Astrocyte (in vitro differentiated cells and primary cell): ENCODE data around the gene SPTB. TPM values are rescaled to one million over a fixed set of nuclear protein-coding genes. Genes with fewer than 3 reads are reported as not detected.

Source experiments
- DNase-seq: peaks from one replicate; pipeline ENCODE4 v3.0.0-alpha.2; 2010; ENCODE audit warnings: low read depth
- FAIRE-seq: peaks from 2 replicates; lab custom pipeline; 2011; peaks lifted over from hg19 to GRCh38; lab: Jason Lieb, UNC
- H2AFZ ChIP-seq: 2 replicates; pipeline ENCODE4 v1.6.0; 2012; ENCODE audit warnings: low read depth, low read length, inconsistent platforms
- H3K27ac ChIP-seq: 2 replicates; pipeline ENCODE4 v1.5.1; 2011; ENCODE audit warnings: low read depth, low read length, inconsistent platforms
- H3K27me3 ChIP-seq: 2 replicates; pipeline ENCODE4 v1.6.0; 2011; ENCODE audit warnings: low read length, inconsistent platforms; ENCODE audit not compliant: insufficient read depth
- H3K36me3 ChIP-seq: 2 replicates; pipeline ENCODE4 v1.5.1; 2011; ENCODE audit warnings: low read length, inconsistent platforms; ENCODE audit not compliant: insufficient read depth
- H3K4me1 ChIP-seq: 2 replicates; pipeline ENCODE4 v1.5.1; 2011; ENCODE audit warnings: low read length, inconsistent platforms; ENCODE audit not compliant: insufficient read depth
- H3K4me2 ChIP-seq: 2 replicates; pipeline ENCODE4 v1.6.0; 2012; ENCODE audit warnings: low read length, inconsistent platforms
- H3K4me3 ChIP-seq: 2 replicates; pipeline ENCODE4 v1.5.1; 2011; ENCODE audit warnings: low read depth, mild to moderate bottlenecking, low read length, inconsistent platforms; ENCODE audit not compliant: insufficient read depth
- H3K79me2 ChIP-seq: 2 replicates; pipeline ENCODE4 v1.6.0; 2012; ENCODE audit warnings: mild to moderate bottlenecking, low read length, inconsistent platforms; ENCODE audit not compliant: insufficient read depth
- H3K9ac ChIP-seq: 2 replicates; pipeline ENCODE4 v1.6.0; 2012; ENCODE audit warnings: mild to moderate bottlenecking, low read length, inconsistent platforms
- H3K9me3 ChIP-seq: 2 replicates; pipeline ENCODE4 v1.5.1; 2012; ENCODE audit warnings: low read depth, mild to moderate bottlenecking, low read length, inconsistent platforms; ENCODE audit not compliant: insufficient read depth
- H4K20me1 ChIP-seq: 2 replicates; pipeline ENCODE4 v1.6.0; 2012; ENCODE audit warnings: low read length, inconsistent platforms; ENCODE audit not compliant: insufficient read depth
- H3K27ac Mint-ChIP-seq: one replicate; pipeline ENCODE4 v1.8.0; 2021; ENCODE audit warnings: mild to moderate bottlenecking, mixed read lengths; ENCODE audit not compliant: unreplicated experiment
- H3K27me3 Mint-ChIP-seq: one replicate; pipeline ENCODE4 v1.8.0; 2021; ENCODE audit warnings: low read depth, mixed read lengths; ENCODE audit not compliant: unreplicated experiment
- H3K36me3 Mint-ChIP-seq: one replicate; pipeline ENCODE4 v1.8.0; 2021; ENCODE audit warnings: low read depth, mixed read lengths; ENCODE audit not compliant: unreplicated experiment
- H3K4me1 Mint-ChIP-seq: one replicate; pipeline ENCODE4 v1.8.0; 2021; ENCODE audit warnings: low read depth, mixed read lengths; ENCODE audit not compliant: unreplicated experiment
- H3K4me3 Mint-ChIP-seq: one replicate; pipeline ENCODE4 v1.8.0; 2021; ENCODE audit warnings: mild to moderate bottlenecking, moderate library complexity, mixed read lengths; ENCODE audit not compliant: unreplicated experiment
- H3K9me3 Mint-ChIP-seq: one replicate; pipeline ENCODE4 v1.8.0; 2021; ENCODE audit warnings: mild to moderate bottlenecking, mixed read lengths; ENCODE audit not compliant: unreplicated experiment
- CTCF ChIP-seq: IDR thresholded peaks from 2 replicates; pipeline ENCODE4 v1.5.1; 2011; ENCODE audit warnings: low read depth, mild to moderate bottlenecking, inconsistent platforms, low read length, moderate library complexity; ENCODE audit not compliant: insufficient read depth
- EZH2 ChIP-seq: IDR thresholded peaks from 2 replicates; pipeline ENCODE4 v1.6.1; 2012; ENCODE audit warnings: mild to moderate bottlenecking, low read length, inconsistent platforms; ENCODE audit not compliant: insufficient read depth
- total RNA-seq: library from RNA; stranded (reverse); gene quantifications from 2 replicates; pipeline ENCODE4 v1.2.1, GENCODE V29; 2021

The SPTB gene
- total RNA-seq, 1 donor from 2014 or later, result 0.32 TPM

DNA sequence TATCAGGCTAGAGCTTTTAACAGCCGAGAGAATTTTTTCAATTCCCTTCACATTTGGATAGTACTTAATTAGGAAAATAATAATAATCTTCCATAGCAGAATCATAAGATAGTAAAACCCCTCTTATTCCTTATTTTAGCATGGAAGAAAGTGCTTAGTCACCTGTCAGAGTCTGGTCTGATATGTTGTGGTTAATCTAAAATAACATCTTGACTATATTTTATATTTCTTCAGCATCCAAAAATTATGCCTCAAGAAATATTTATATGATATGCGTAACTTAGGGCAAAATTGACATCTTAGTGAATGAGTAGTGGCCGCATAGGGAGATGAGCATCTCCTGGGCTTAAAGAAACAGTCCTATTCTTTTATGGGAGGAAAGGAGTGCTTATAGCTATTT is 47.3 kb upstream of the SPTB start:
- Histone ChIP-seq H3K4me3 (no peak overlapping the region), H3K27ac (no peak overlapping the region), H3K4me1 (no peaks in the 10 kb centered on the region), H4K20me1 (peaks cover 12% of the 10 kb centered on the region), H3K36me3 (peaks cover 32% of the 10 kb centered on the region), H3K4me2 (no peak overlapping the region), H3K9me3 (no peaks in the 10 kb centered on the region), H3K79me2 (peaks cover 6% of the 10 kb centered on the region), H3K27me3 (no peaks in the 10 kb centered on the region), H3K9ac (no peak overlapping the region), H2AFZ (no peak overlapping the region)
- peaks cover 8% of the 10 kb centered on the region for H3K4me1 Mint-ChIP-seq
- FAIRE-seq (no peak), DNase-seq (no peak)
- H3K27me3 Mint-ChIP-seq, result no peaks in the 10 kb centered on the region
- no peaks in the 10 kb centered on the region for H3K36me3 Mint-ChIP-seq
- H3K27ac Mint-ChIP-seq, result no peak overlapping the region
- TF ChIP-seq EZH2 (no peak), CTCF (no peak)
- H3K4me3 Mint-ChIP-seq, result no peak overlapping the region
- no peaks in the 10 kb centered on the region for H3K9me3 Mint-ChIP-seq

DNA sequence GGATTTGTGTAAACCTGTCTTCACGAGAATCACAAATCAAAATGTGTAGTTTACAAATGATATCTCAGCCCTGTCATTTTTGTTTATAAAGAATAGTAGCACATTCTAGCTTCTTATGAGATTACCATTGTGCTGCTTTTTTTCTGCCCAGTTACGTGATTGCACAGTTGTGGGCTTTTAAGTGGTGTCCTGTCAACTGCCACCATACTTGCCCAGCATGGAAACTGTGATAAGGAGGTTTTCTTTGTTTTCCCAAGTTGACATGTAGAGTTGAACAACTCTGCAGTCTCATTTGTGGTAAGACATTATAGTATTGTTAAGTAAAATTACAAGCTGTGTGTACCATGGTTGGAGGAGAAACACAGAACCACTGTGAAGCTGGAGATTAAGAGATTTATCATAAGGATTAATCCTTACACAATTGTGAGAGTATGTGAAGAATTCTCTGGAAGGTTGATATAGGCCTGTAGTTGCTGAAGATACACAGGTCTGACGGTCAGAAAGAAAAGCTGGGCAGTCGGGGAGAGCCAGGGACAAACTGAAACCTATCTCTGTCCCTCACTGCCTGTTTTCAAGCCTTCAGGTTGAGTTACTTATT is 46.8 kb upstream of the SPTB start:
- Histone ChIP-seq H3K4me3 (no peak overlapping the region), H3K4me1 (no peaks in the 10 kb centered on the region), H4K20me1 (peaks cover 13% of the 10 kb centered on the region), H3K9ac (no peak overlapping the region), H3K27me3 (no peaks in the 10 kb centered on the region), H3K9me3 (no peaks in the 10 kb centered on the region), H3K27ac (no peak overlapping the region), H2AFZ (no peak overlapping the region), H3K4me2 (no peak overlapping the region), H3K36me3 (peaks cover 26% of the 10 kb centered on the region), H3K79me2 (peaks cover 12% of the 10 kb centered on the region)
- H3K4me3 Mint-ChIP-seq, result no peak overlapping the region
- no peaks in the 10 kb centered on the region for H3K27me3 Mint-ChIP-seq
- no peaks in the 10 kb centered on the region for H3K36me3 Mint-ChIP-seq
- TF ChIP-seq EZH2 (no peak), CTCF (no peak)
- H3K27ac Mint-ChIP-seq, result no peak overlapping the region
- H3K4me1 Mint-ChIP-seq, result peaks cover 8% of the 10 kb centered on the region
- no peaks in the 10 kb centered on the region for H3K9me3 Mint-ChIP-seq
- FAIRE-seq, result no peak
- DNase-seq, result no peak

- H3K4me3 Mint-ChIP-seq, result no peak overlapping the region
- no peaks in the 10 kb centered on the region for H3K27me3 Mint-ChIP-seq
- Histone ChIP-seq H3K27me3 (no peaks in the 10 kb centered on the region), H4K20me1 (peaks cover 14% of the 10 kb centered on the region), H3K4me1 (no peaks in the 10 kb centered on the region), H3K27ac (no peak overlapping the region), H3K9me3 (no peaks in the 10 kb centered on the region), H3K9ac (no peak overlapping the region), H3K79me2 (peaks cover 31% of the 10 kb centered on the region), H3K36me3 (peaks cover 19% of the 10 kb centered on the region), H3K4me2 (no peak overlapping the region), H3K4me3 (no peak overlapping the region), H2AFZ (no peak overlapping the region)
- no peaks in the 10 kb centered on the region for H3K9me3 Mint-ChIP-seq
- DNase-seq (no peak), FAIRE-seq (no peak)
- no peaks in the 10 kb centered on the region for H3K36me3 Mint-ChIP-seq
- H3K4me1 Mint-ChIP-seq, result peaks cover 16% of the 10 kb centered on the region
- H3K27ac Mint-ChIP-seq, result no peak overlapping the region
- TF ChIP-seq CTCF, result no peak
- no peak for TF ChIP-seq EZH2
Measured at GRCh38 chr14:64923015-64923414, 43.3 kb upstream of the SPTB start.
